HG03066 (cell line): Measurements from ENCODE around the gene CTU2.

ENCODE experiments used
- ATAC-seq: cut with Tn5 transposase; IDR thresholded peaks from one replicate; pipeline ENCODE4 v1.9.1; 2021; ENCODE audit warnings: low read depth; ENCODE audit not compliant: unreplicated experiment

The CTU2 gene

GRCh38 chr16:88713054-88713453 is 6.8 kb downstream of the CTU2 start:
- ATAC-seq, result no peak

- ATAC-seq, result no peak
These were observed 7.5 kb downstream of the CTU2 start for GRCh38 chr16:88713568-88714419.

- no peak for ATAC-seq
These were observed 8.4 kb downstream of the CTU2 start for GRCh38 chr16:88714420-88715302.

- ATAC-seq, result no peak
These were observed 9.2 kb downstream of the CTU2 start for GRCh38 chr16:88715312-88716190.

- ATAC-seq, result no peak
These were observed 9.9 kb downstream of the CTU2 start for GRCh38 chr16:88716201-88716600.

GRCh38 chr16:88716601-88717001 is 10.3 kb downstream of the CTU2 start:
- ATAC-seq, result no peak

- no peak for ATAC-seq
These were observed 11.9 kb downstream of the CTU2 start for GRCh38 chr16:88718178-88718577.

- no peak for ATAC-seq
These were observed 13.1 kb downstream of the CTU2 start for GRCh38 chr16:88719267-88719932.

GRCh38 chr16:88719933-88720296 is 13.6 kb downstream of the CTU2 start:
- no peak for ATAC-seq

- ATAC-seq, result no peak
These were observed 14.2 kb downstream of the CTU2 start for GRCh38 chr16:88720396-88720970.

GRCh38 chr16:88721236-88721635 is 14.9 kb downstream of the CTU2 start:
- ATAC-seq, result no peak

GRCh38 chr16:88721815-88722755 is 15.8 kb downstream of the CTU2 start:
- ATAC-seq, result no peak

GRCh38 chr16:88722784-88723506 is 16.6 kb downstream of the CTU2 start:
- ATAC-seq, result no peak

- ATAC-seq, result no peak
These were observed 17.2 kb downstream of the CTU2 start for GRCh38 chr16:88723507-88723887.

- no peak for ATAC-seq
These were observed 17.6 kb downstream of the CTU2 start for GRCh38 chr16:88723911-88724310.

- ATAC-seq, result no peak
These were observed 18.7 kb downstream of the CTU2 start for GRCh38 chr16:88724855-88725555.

- no peak for ATAC-seq
These were observed 19.5 kb downstream of the CTU2 start for GRCh38 chr16:88725609-88726407.
